Skin epidermis (tissue), 12 donors: ENCODE results near the gene DENND1A.
"Not testable (repeated sequence)": the region's sequence is repeated elsewhere in the genome, so short reads cannot be mapped to it uniquely, and the experiment has no call there.

ENCODE experiments used
- H3K27ac ChIP-seq, 21 experiments: fragments of 200-600 bp; sonication (generic) in 11 of 21; one replicate each; pipeline ENCODE4 v1.5.0; 2020; ENCODE audit warnings: mild to moderate bottlenecking in 3 of 21, inconsistent platforms in 2 of 21, moderate library complexity in 2 of 21
- H3K4me3 ChIP-seq, 7 experiments: fragments of 200-600 bp; sonication (generic) in 2 of 7; one replicate each; pipeline ENCODE4 v1.5.0; 2020; ENCODE audit warnings: inconsistent platforms in 2 of 7, mild to moderate bottlenecking in 2 of 7, moderate library complexity in 1 of 7

DENND1A gene

GRCh38 chr9:123832858-123833650, 96.9 kb downstream of the DENND1A start:
- Histone ChIP-seq H3K4me3 (no peak overlapping the region), H3K27ac (no peak overlapping the region)

GRCh38 chr9:123832176-123832575, 97.8 kb downstream of the DENND1A start:
- no peak overlapping the region for H3K27ac ChIP-seq
- H3K4me3 ChIP-seq: no peak overlapping the region

GRCh38 chr9:123828449-123828848, 101.5 kb downstream of the DENND1A start:
- no peak overlapping the region for H3K27ac ChIP-seq
- H3K4me3 ChIP-seq: no peak overlapping the region

GRCh38 chr9:123825342-123826060, 104.4 kb downstream of the DENND1A start:
- H3K4me3 ChIP-seq: no peak overlapping the region
- no peak overlapping the region for H3K27ac ChIP-seq

- Histone ChIP-seq H3K4me3 (no peak overlapping the region), H3K27ac (no peak overlapping the region)
Observed at GRCh38 chr9:123823194-123823947, 106.6 kb downstream of the DENND1A start.

GRCh38 chr9:123821619-123822018, 108.3 kb downstream of the DENND1A start:
- no peak overlapping the region for H3K4me3 ChIP-seq
- H3K27ac ChIP-seq: no peak overlapping the region

- H3K27ac ChIP-seq: no peak overlapping the region
Observed at GRCh38 chr9:123820139-123820538, 109.8 kb downstream of the DENND1A start.

GRCh38 chr9:123816817-123817472, 113.0 kb downstream of the DENND1A start:
- no peak overlapping the region for H3K4me3 ChIP-seq
- H3K27ac ChIP-seq: no peak overlapping the region

More at GRCh38 chr9:123820139-123820538, 109.8 kb downstream of the DENND1A start:
- H3K4me3 ChIP-seq: no peak overlapping the region

GRCh38 chr9:123815856-123816255, 114.1 kb downstream of the DENND1A start:
- not testable (repeated sequence) for H3K27ac ChIP-seq, H3K4me3 ChIP-seq

- Histone ChIP-seq H3K27ac (no peak overlapping the region), H3K4me3 (no peak overlapping the region)
Observed at GRCh38 chr9:123814496-123814895, 115.4 kb downstream of the DENND1A start.

- Histone ChIP-seq H3K27ac (no peak overlapping the region), H3K4me3 (no peak overlapping the region)
Observed at GRCh38 chr9:123812984-123813383, 116.9 kb downstream of the DENND1A start.

- no peak overlapping the region for H3K4me3 ChIP-seq
- no peak overlapping the region for H3K27ac ChIP-seq
Observed at GRCh38 chr9:123807251-123807650, 122.7 kb downstream of the DENND1A start.

GRCh38 chr9:123806829-123807228, 123.1 kb downstream of the DENND1A start:
- H3K27ac ChIP-seq: no peak overlapping the region
- no peak overlapping the region for H3K4me3 ChIP-seq

- no peak overlapping the region for H3K27ac ChIP-seq
- H3K4me3 ChIP-seq: no peak overlapping the region
Observed at GRCh38 chr9:123798195-123798594, 131.7 kb downstream of the DENND1A start.

GRCh38 chr9:123796618-123797484, 133.1 kb downstream of the DENND1A start:
- H3K4me3 ChIP-seq: no peak overlapping the region
- H3K27ac ChIP-seq: no peak overlapping the region

GRCh38 chr9:123796094-123796493, 133.8 kb downstream of the DENND1A start:
- H3K27ac ChIP-seq: no peak overlapping the region
- H3K4me3 ChIP-seq: no peak overlapping the region

- H3K4me3 ChIP-seq: no peak overlapping the region
- no peak overlapping the region for H3K27ac ChIP-seq
Observed at GRCh38 chr9:123795336-123795735, 134.6 kb downstream of the DENND1A start.

- no peak overlapping the region for H3K27ac ChIP-seq
- H3K4me3 ChIP-seq: no peak overlapping the region
Observed at GRCh38 chr9:123792501-123792900, 137.4 kb downstream of the DENND1A start.
